Type B pancreatic cell (in vitro differentiated cells): Measurements from ENCODE around the gene THOP1. TPM values are rescaled to one million over a fixed set of nuclear protein-coding genes. Genes with fewer than 3 reads are reported as not detected.

Source experiments
- DNase-seq: peaks from one replicate; pipeline ENCODE4 v3.0.0; 2021; ENCODE audit warnings: mixed read lengths; ENCODE audit not compliant: unreplicated experiment; ENCODE audit errors: extremely low spot score
- H3K27ac Mint-ChIP-seq: 2 replicates; pipeline ENCODE4 v1.8.0; 2021; ENCODE audit warnings: mild to moderate bottlenecking, mixed read lengths
- H3K27me3 Mint-ChIP-seq: 2 replicates; pipeline ENCODE4 v1.8.0; 2021; ENCODE audit warnings: mixed read lengths
- H3K36me3 Mint-ChIP-seq: 2 replicates; pipeline ENCODE4 v1.8.0; 2021; ENCODE audit warnings: mixed read lengths
- H3K4me1 Mint-ChIP-seq: one replicate; pipeline ENCODE4 v1.8.0; 2021; ENCODE audit warnings: mixed read lengths; ENCODE audit not compliant: unreplicated experiment
- H3K4me3 Mint-ChIP-seq: 2 replicates; pipeline ENCODE4 v1.8.0; 2021; ENCODE audit warnings: mild to moderate bottlenecking, mixed read lengths
- H3K9me3 Mint-ChIP-seq: 2 replicates; pipeline ENCODE4 v1.8.0; 2021; ENCODE audit warnings: mixed read lengths
- CTCF ChIP-seq: fragments of 200-600 bp; sonication (generic); conservative IDR thresholded peaks from 2 replicates; pipeline ENCODE4 v1.5.0; 2021; ENCODE audit warnings: antibody characterized with exemption, mild to moderate bottlenecking
- total RNA-seq: library from RNA; stranded (reverse); gene quantifications from 2 replicates; pipeline ENCODE4 v1.2.1, GENCODE V29; 2021; ENCODE audit warnings: low replicate concordance

The THOP1 gene
- total RNA-seq, 1 donor from 2014 or later = 109 TPM

- Mint-ChIP-seq H3K9me3 (no peaks in the 10 kb centered on the region), H3K27ac (no peak overlapping the region), H3K27me3 (peaks cover 24% of the 10 kb centered on the region), H3K36me3 (no peaks in the 10 kb centered on the region), H3K4me1 (peaks cover 7% of the 10 kb centered on the region), H3K4me3 (no peak overlapping the region)
- TF ChIP-seq CTCF = no peak
- no peak for DNase-seq
Observed at GRCh38 chr19:2744113-2744512, 41.2 kb upstream of the THOP1 start.

GRCh38 chr19:2747349-2747748 is 38.0 kb upstream of the THOP1 start:
- TF ChIP-seq CTCF = no peak
- no peak overlapping the region for H3K27ac Mint-ChIP-seq
- H3K4me3 Mint-ChIP-seq = no peak overlapping the region
- no peaks in the 10 kb centered on the region for H3K36me3 Mint-ChIP-seq
- no peak for DNase-seq
- no peaks in the 10 kb centered on the region for H3K9me3 Mint-ChIP-seq
- H3K4me1 Mint-ChIP-seq = no peaks in the 10 kb centered on the region
- H3K27me3 Mint-ChIP-seq = peaks cover 20% of the 10 kb centered on the region

GRCh38 chr19:2750808-2751437 is 34.4 kb upstream of the THOP1 start:
- TF ChIP-seq CTCF = no peak
- no peak for DNase-seq
- no peak overlapping the region for H3K4me3 Mint-ChIP-seq
- peaks cover 3% of the 10 kb centered on the region for H3K36me3 Mint-ChIP-seq
- H3K27ac Mint-ChIP-seq = no peak overlapping the region
- no peaks in the 10 kb centered on the region for H3K4me1 Mint-ChIP-seq
- H3K9me3 Mint-ChIP-seq = no peaks in the 10 kb centered on the region
- no peaks in the 10 kb centered on the region for H3K27me3 Mint-ChIP-seq

GRCh38 chr19:2751438-2751830 is 33.9 kb upstream of the THOP1 start:
- no peak for TF ChIP-seq CTCF
- Mint-ChIP-seq H3K36me3 (peaks cover 3% of the 10 kb centered on the region), H3K27me3 (no peaks in the 10 kb centered on the region), H3K27ac (no peak overlapping the region), H3K4me3 (no peak overlapping the region), H3K9me3 (no peaks in the 10 kb centered on the region), H3K4me1 (no peaks in the 10 kb centered on the region)
- DNase-seq = no peak

- Mint-ChIP-seq H3K4me3 (no peak overlapping the region), H3K27ac (no peak overlapping the region), H3K4me1 (no peaks in the 10 kb centered on the region), H3K27me3 (no peaks in the 10 kb centered on the region), H3K36me3 (peaks cover 3% of the 10 kb centered on the region), H3K9me3 (no peaks in the 10 kb centered on the region)
- TF ChIP-seq CTCF = no peak
- no peak for DNase-seq
Observed at GRCh38 chr19:2754659-2755447, 30.4 kb upstream of the THOP1 start.
